ENCODE data around the gene C1orf198.

DNA sequence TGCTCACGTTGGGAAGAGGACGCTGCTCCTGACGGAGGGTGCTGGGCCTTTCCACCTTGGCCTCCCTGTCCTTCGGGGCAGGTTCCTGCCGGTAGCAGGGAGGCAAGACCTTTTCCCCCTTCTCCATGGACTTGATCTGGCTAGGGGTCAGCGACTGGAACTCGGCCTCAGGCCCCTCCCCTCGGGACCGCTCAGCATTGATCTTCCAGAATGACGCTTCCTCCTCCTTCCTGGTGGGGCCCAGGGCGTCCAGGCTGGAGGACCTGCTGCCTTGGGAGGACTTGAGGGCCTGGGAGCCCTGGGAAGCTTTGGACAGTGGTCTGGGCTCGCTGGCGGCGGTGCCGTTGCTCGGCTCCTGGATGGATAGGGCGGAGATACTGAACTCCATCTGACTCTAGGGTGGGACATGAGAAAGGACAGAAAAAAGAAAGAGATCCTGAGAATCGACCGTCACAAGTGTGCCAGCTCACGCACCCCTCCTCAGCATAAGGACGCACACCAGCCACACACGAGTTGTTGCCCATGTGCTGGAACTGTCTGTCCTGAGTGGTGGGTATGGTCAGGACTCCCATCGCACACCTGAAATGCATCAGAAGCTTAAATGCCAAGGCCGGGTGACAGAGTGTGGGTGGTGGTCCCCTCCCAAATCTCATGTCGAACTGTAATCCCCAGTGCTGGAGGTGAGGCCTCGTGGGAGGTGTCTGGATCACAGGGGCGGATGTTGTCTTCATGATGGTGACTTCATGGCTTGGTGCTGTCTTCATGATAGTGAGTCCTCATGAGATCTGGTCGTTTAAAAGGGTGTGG is 24.6 kb downstream of the C1orf198 start:
- TF ChIP-seq CEBPB (IDR thresholded peaks at IDR 0.05; ENCODE audit: low read depth) (no peak), POLR2A (IDR thresholded peaks at IDR 0.05; ENCODE audit: borderline replicate concordance, extremely low read depth, insufficient read depth, insufficient read length) (no peak), SP1 (IDR thresholded peaks at IDR 0.05; ENCODE audit: low read depth) (no peak), EZH2 (IDR thresholded peaks at IDR 0.05) (no peak), ZNF274 (IDR thresholded peaks at IDR 0.05; ENCODE audit: low read depth, low read length) (no peak)
- TF ChIP-seq, protein P1, sequence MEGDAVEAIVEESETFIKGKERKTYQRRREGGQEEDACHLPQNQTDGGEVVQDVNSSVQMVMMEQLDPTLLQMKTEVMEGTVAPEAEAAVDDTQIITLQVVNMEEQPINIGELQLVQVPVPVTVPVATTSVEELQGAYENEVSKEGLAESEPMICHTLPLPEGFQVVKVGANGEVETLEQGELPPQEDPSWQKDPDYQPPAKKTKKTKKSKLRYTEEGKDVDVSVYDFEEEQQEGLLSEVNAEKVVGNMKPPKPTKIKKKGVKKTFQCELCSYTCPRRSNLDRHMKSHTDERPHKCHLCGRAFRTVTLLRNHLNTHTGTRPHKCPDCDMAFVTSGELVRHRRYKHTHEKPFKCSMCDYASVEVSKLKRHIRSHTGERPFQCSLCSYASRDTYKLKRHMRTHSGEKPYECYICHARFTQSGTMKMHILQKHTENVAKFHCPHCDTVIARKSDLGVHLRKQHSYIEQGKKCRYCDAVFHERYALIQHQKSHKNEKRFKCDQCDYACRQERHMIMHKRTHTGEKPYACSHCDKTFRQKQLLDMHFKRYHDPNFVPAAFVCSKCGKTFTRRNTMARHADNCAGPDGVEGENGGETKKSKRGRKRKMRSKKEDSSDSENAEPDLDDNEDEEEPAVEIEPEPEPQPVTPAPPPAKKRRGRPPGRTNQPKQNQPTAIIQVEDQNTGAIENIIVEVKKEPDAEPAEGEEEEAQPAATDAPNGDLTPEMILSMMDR (IDR thresholded peaks at IDR 0.05 in 2 of 3, conservative IDR thresholded peaks at IDR 0.05 in 1 of 3; ENCODE audit: borderline replicate concordance in 1 of 3, insufficient read depth in 1 of 3, low read depth in 2 of 3, low read length in 2 of 3), result no peak

Measured in HCT116 (cell line).